HCT116 (cell line): ENCODE measurements around the gene RMND1. TPM values are rescaled to one million over a fixed set of nuclear protein-coding genes. Genes with fewer than 3 reads are reported as not detected.
"Not testable (repeated sequence)": the region's sequence is repeated elsewhere in the genome, so short reads cannot be mapped to it uniquely, and the experiment has no call there.

Experiments
- ATAC-seq: fragments of 200-7000 bp; cut with Tn5 transposase; 2 replicates; pipeline ENCODE4 v1.9.1; 2020; ENCODE audit warnings: mild to moderate bottlenecking, moderate library complexity
- BruUV-seq: library from RNA; stranded (reverse); fragments of 400-500 nt; replicated peaks from 2 replicates; lab custom pipeline; 2021; lab: Mats Ljungman, UMichigan
- CTCF ChIA-PET: fragments of 300-600 bp; sonication (Branson Sonifier 250); formaldehyde crosslinking; loops from one replicate; lab custom pipeline; 2021; ENCODE audit warnings: antibody characterized with exemption; lab: Charles Lee
- POLR2A ChIA-PET: fragments of 300-600, 350-600 bp; sonication (Branson Sonifier 250); formaldehyde crosslinking; loops from one replicate; lab custom pipeline; 2021; ENCODE audit warnings: antibody characterized with exemption; lab: Charles Lee
- RAD21 ChIA-PET, 2 experiments: fragments of 300-600 bp; sonication (Branson Sonifier 250); formaldehyde crosslinking; loops; one replicate each; lab custom pipeline; 2023; ENCODE audit warnings: low total read pairs in 2 of 2; ENCODE audit not compliant: uncharacterized antibody in 2 of 2, unreplicated experiment in 2 of 2, low non-redundant PET in 1 of 2; lab: Charles Lee
- DNase-seq: peaks from one replicate; pipeline ENCODE4 v3.0.0-alpha.2; 2010; ENCODE audit warnings: low read depth, low spot score
- H2AFZ ChIP-seq: fragments of 200-600 bp; shearing (Covaris generic), sonication (generic); 2 replicates; pipeline ENCODE4 v1.6.1; 2017; ENCODE audit warnings: low read depth, mixed run types, mixed read lengths, antibody characterized with exemption, low read length; ENCODE audit not compliant: poor library complexity, severe bottlenecking
- H3K27ac ChIP-seq: 2 replicates; pipeline ENCODE4 v1.5.1; 2012; ENCODE audit warnings: low read depth, low read length
- H3K27me3 ChIP-seq: fragments of 200-600 bp; sonication (generic); 2 replicates; pipeline ENCODE4 v1.6.1; 2016; ENCODE audit warnings: mixed run types, low read length, mixed read lengths; ENCODE audit not compliant: insufficient read depth
- H3K36me3 ChIP-seq, 2 experiments: fragments of 200-500 bp in 1 of 2; fragments of 200-600 bp in 1 of 2; sonication (Bioruptor generic) in 1 of 2; sonication (generic) in 1 of 2; 2 replicates each; pipeline versions ENCODE4 v1.5.1 to v1.6.1; 2014 to 2016; ENCODE audit warnings: low read length in 2 of 2, inconsistent platforms in 1 of 2, mixed read lengths in 1 of 2, mixed run types in 1 of 2; ENCODE audit not compliant: insufficient read depth in 2 of 2, control insufficient read depth in 1 of 2
- H3K4me1 ChIP-seq, 2 experiments: fragments of 200-600 bp in 1 of 2; sonication (generic) in 1 of 2; 2 replicates each; pipeline versions ENCODE4 v1.5.1 to v1.6.1; 2012 to 2017; ENCODE audit warnings: low read length in 2 of 2, inconsistent platforms in 1 of 2, mild to moderate bottlenecking in 1 of 2, mixed read lengths in 1 of 2, mixed run types in 1 of 2, moderate library complexity in 1 of 2; ENCODE audit not compliant: insufficient read depth in 2 of 2, control insufficient read depth in 1 of 2
- H3K4me2 ChIP-seq: fragments of 200-600 bp; sonication (generic); 2 replicates; pipeline ENCODE4 v1.6.1; 2017; ENCODE audit warnings: mixed run types, low read length, mixed read lengths
- H3K4me3 ChIP-seq, 2 experiments: fragments of 200-600 bp in 1 of 2; sonication (generic) in 1 of 2; replicated peaks in 1 of 2; 2 replicates each; pipeline ENCODE4 v1.5.1; 2011 to 2016; ENCODE audit warnings: low read length in 2 of 2, control low read depth in 1 of 2, low read depth in 1 of 2, mild to moderate bottlenecking in 1 of 2, mixed read lengths in 1 of 2, mixed run types in 1 of 2
- H3K79me2 ChIP-seq: fragments of 200-600 bp; sonication (generic); 2 replicates; pipeline ENCODE4 v1.6.1; 2017; ENCODE audit warnings: mild to moderate bottlenecking, mixed run types, low read length, moderate library complexity, mixed read lengths; ENCODE audit not compliant: insufficient read depth
- H3K9ac ChIP-seq: fragments of 200-600 bp; sonication (generic); 2 replicates; pipeline ENCODE4 v1.6.1; 2016; ENCODE audit warnings: low read length, mixed read lengths
- H3K9me2 ChIP-seq: fragments of 200-600 bp; sonication (generic), shearing (Covaris generic); 2 replicates; pipeline ENCODE4 v1.6.1; 2017; ENCODE audit warnings: mixed run types, mild to moderate bottlenecking, moderate library complexity; ENCODE audit not compliant: insufficient read depth
- H3K9me3 ChIP-seq, 2 experiments: fragments of 200-500 bp in 1 of 2; fragments of 200-600 bp in 1 of 2; sonication (Bioruptor generic) in 1 of 2; sonication (generic) in 1 of 2; 2 replicates each; pipeline ENCODE4 v1.6.1; 2014 to 2017; ENCODE audit warnings: low read length in 2 of 2, mixed read lengths in 2 of 2, inconsistent platforms in 1 of 2, low read depth in 1 of 2, mild to moderate bottlenecking in 1 of 2, mixed run types in 1 of 2, moderate library complexity in 1 of 2; ENCODE audit not compliant: control insufficient read depth in 1 of 2, insufficient read depth in 1 of 2
- H4K20me1 ChIP-seq: fragments of 200-600 bp; sonication (generic), shearing (Covaris generic); 2 replicates; pipeline ENCODE4 v1.6.1; 2017; ENCODE audit warnings: mixed run types, mild to moderate bottlenecking, moderate library complexity; ENCODE audit not compliant: insufficient read depth
- EZH2 ChIP-seq: fragments of 200-600 bp; sonication (generic); IDR thresholded peaks from 2 replicates; pipeline ENCODE4 v1.6.1; 2017; ENCODE audit warnings: antibody characterized with exemption, mixed run types
- intact Hi-C: fragments of 100-400 bp; cut with micrococcal nuclease; formaldehyde crosslinking; loops from 2 replicates; pipeline ENCODE4 v1.10.0; 2022
- total RNA-seq: library from RNA; stranded (reverse); gene quantifications from one replicate; pipeline ENCODE4 v1.2.1, GENCODE V29; 2021; ENCODE audit not compliant: unreplicated experiment
- TF ChIP-seq, protein P1 (sequence below), 3 experiments: fragments of 200-600 bp in 1 of 3; sonication (generic) in 1 of 3; IDR thresholded peaks in 2 of 3; conservative IDR thresholded peaks in 1 of 3; 2 replicates each; pipeline ENCODE4 v1.5.1; 2012 to 2017; ENCODE audit warnings: low read depth in 2 of 3, low read length in 2 of 3, antibody characterized with exemption in 1 of 3, borderline replicate concordance in 1 of 3, control low read depth in 1 of 3, mild to moderate bottlenecking in 1 of 3, mixed read lengths in 1 of 3, mixed run types in 1 of 3, moderate library complexity in 1 of 3; ENCODE audit not compliant: insufficient read depth in 1 of 3

RMND1 gene
- total RNA-seq, 1 experiment from 2014 or later: 28.0 TPM

DNA sequence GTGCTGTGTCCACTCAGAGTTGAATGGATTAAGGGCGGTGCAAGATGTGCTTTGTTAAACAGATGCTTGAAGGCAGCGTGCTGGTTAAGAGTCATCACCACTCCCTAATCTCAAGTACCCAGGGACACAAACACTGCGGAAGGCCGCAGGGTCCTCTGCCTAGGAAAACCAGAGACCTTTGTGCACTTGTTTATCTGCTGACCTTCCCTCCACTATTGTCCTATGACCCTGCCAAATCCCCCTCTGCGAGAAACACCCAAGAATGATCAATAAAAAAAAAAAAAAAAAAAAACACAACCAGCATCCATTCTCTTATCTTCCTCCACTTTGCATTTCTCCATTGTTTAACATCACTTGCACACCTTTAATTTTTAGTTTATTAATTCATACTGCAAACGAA, 998 bp downstream of the RMND1 start:
- POLR2A ChIA-PET: interaction anchor here (0.8 to 1.3 kb wide), 2 partner anchors 10 to 13 kb away, joined by 3 to 4 read pairs; no protein-coding TSS in a partner anchor
- H4K20me1 ChIP-seq, RAD21 ChIA-PET, H3K27ac ChIP-seq, DNase-seq, CTCF ChIA-PET, H3K36me3 ChIP-seq, intact Hi-C loops, BruUV-seq, H3K9me3 ChIP-seq, H3K9me2 ChIP-seq, H2AFZ ChIP-seq, H3K27me3 ChIP-seq, ATAC-seq: not testable (repeated sequence)
- H3K9ac ChIP-seq: peak overlapping the region; percentile 66
- peaks cover 48% of the 10 kb centered on the region for H3K79me2 ChIP-seq
- H3K4me1 ChIP-seq: peaks cover 0 to 22% of the 10 kb centered on the region in 2 experiments; a peak in 3 of 4 replicates
- peak overlapping the region; percentile 87 for H3K4me2 ChIP-seq
- peak overlapping the region; percentile 69 to 84 for H3K4me3 ChIP-seq

DNA sequence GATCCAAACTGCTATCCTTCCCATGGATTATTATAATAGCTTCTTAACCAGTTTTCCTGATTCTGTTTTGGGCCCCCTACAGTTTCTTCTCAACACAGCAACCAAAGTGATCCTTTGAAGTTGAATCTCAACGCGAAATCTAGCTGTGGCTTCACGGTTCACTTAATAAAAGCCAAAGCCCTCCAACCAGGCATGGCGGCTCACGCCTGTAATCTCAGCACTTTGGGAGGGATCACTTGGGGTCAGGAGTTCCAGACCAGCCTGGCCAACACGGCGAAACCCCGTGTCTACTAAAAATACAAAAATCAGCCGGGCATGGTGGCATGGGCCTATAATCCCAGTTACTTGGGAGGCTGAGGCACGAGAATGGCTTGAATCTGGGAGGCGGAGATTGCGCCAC, 3.3 kb downstream of the RMND1 start:
- intact Hi-C loops: no loop called here
- Histone ChIP-seq H3K79me2 (peaks cover 65% of the 10 kb centered on the region), H4K20me1 (no peaks in the 10 kb centered on the region; the same call in 1 of the 2 replicates), H3K4me2 (no peak overlapping the region), H3K9me3 (no peaks in the 10 kb centered on the region), H3K9ac (no peak overlapping the region), H3K4me1 (peaks cover 0 to 24% of the 10 kb centered on the region in 2 experiments; a peak in 3 of 4 replicates), H3K36me3 (peaks cover 0 to 7% of the 10 kb centered on the region in 2 experiments; a peak in 2 of 4 replicates), H3K27ac (no peak overlapping the region), H3K9me2 (no peaks in the 10 kb centered on the region), H3K4me3 (no peak overlapping the region), H2AFZ (no peak overlapping the region), H3K27me3 (no peaks in the 10 kb centered on the region)
- ATAC-seq (no peak), DNase-seq (no peak)
- ChIA-PET RAD21 (no interaction called here), POLR2A (interaction anchor here (0.6 kb wide), 1 partner anchor 91 kb away, joined by 3 read pairs; no protein-coding TSS in a partner anchor), CTCF (interaction anchor here (0.7 to 1.2 kb wide), 2 partner anchors 540 to 631 kb away, joined by 3 to 4 read pairs; no protein-coding TSS in a partner anchor)
- BruUV-seq: no TSS peak
- no peak for TF ChIP-seq EZH2
- TF ChIP-seq, protein P1, sequence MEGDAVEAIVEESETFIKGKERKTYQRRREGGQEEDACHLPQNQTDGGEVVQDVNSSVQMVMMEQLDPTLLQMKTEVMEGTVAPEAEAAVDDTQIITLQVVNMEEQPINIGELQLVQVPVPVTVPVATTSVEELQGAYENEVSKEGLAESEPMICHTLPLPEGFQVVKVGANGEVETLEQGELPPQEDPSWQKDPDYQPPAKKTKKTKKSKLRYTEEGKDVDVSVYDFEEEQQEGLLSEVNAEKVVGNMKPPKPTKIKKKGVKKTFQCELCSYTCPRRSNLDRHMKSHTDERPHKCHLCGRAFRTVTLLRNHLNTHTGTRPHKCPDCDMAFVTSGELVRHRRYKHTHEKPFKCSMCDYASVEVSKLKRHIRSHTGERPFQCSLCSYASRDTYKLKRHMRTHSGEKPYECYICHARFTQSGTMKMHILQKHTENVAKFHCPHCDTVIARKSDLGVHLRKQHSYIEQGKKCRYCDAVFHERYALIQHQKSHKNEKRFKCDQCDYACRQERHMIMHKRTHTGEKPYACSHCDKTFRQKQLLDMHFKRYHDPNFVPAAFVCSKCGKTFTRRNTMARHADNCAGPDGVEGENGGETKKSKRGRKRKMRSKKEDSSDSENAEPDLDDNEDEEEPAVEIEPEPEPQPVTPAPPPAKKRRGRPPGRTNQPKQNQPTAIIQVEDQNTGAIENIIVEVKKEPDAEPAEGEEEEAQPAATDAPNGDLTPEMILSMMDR (IDR thresholded peaks at IDR 0.05 in 2 of 3, conservative IDR thresholded peaks at IDR 0.05 in 1 of 3; ENCODE audit: borderline replicate concordance in 1 of 3, insufficient read depth in 1 of 3, low read depth in 2 of 3, low read length in 2 of 3): 0 out of 6 replicates have a peak, but pooled peaks of 1 of the 3 experiments have one; percentile 16
